Liver (tissue), 9 donors: ENCODE results near the gene SLC25A13. TPM values are rescaled to one million over a fixed set of nuclear protein-coding genes. Genes with fewer than 3 reads are reported as not detected.

ENCODE experiments used
- DNase-seq: peaks from one replicate; pipeline ENCODE4 v3.0.0-alpha.2; 2017; ENCODE audit warnings: low spot score
- H3K27ac ChIP-seq, 2 donors: one replicate each; pipeline ENCODE4 v1.7.0; 2013; ENCODE audit warnings: inconsistent platforms in 2 of 2, low read length in 2 of 2, control low read depth in 1 of 2, low read depth in 1 of 2, mild to moderate bottlenecking in 1 of 2
- H3K27me3 ChIP-seq, 4 donors: one replicate each; pipeline versions ENCODE4 v1.6.1 to v1.7.0; 2013; ENCODE audit warnings: low read length in 3 of 4, inconsistent platforms in 1 of 4, mild to moderate bottlenecking in 1 of 4, moderate library complexity in 1 of 4; ENCODE audit not compliant: control insufficient read depth in 4 of 4, insufficient read depth in 4 of 4
- H3K36me3 ChIP-seq, 4 donors: one replicate each; pipeline versions ENCODE4 v1.6.1 to v1.7.0; 2013; ENCODE audit warnings: low read length in 3 of 4, mild to moderate bottlenecking in 3 of 4, low read depth in 1 of 4, moderate library complexity in 1 of 4; ENCODE audit not compliant: control insufficient read depth in 4 of 4, insufficient read depth in 3 of 4
- H3K4me1 ChIP-seq, 4 donors: one replicate each; pipeline versions ENCODE4 v1.6.1 to v1.7.0; 2013; ENCODE audit warnings: low read length in 3 of 4, mild to moderate bottlenecking in 3 of 4, moderate library complexity in 1 of 4; ENCODE audit not compliant: control insufficient read depth in 4 of 4, insufficient read depth in 4 of 4
- H3K4me3 ChIP-seq, 3 donors: one replicate each; pipeline versions ENCODE4 v1.6.1 to v1.7.0; 2013; ENCODE audit warnings: low read length in 3 of 3, control low read depth in 1 of 3, low read depth in 1 of 3, mild to moderate bottlenecking in 1 of 3
- H3K9ac ChIP-seq, 2 donors: one replicate each; pipeline ENCODE4 v1.7.0; 2013; ENCODE audit warnings: low read length in 2 of 2, mild to moderate bottlenecking in 2 of 2, moderate library complexity in 2 of 2, control low read depth in 1 of 2, low read depth in 1 of 2
- H3K9me3 ChIP-seq, 4 donors: one replicate each; pipeline versions ENCODE4 v1.6.1 to v1.7.0; 2013; ENCODE audit warnings: low read length in 3 of 4; ENCODE audit not compliant: control insufficient read depth in 4 of 4
- EGR1 ChIP-seq, 2 donors: IDR thresholded peaks; 2 replicates each; pipeline ENCODE4 v1.6.1; 2016 to 2018; ENCODE audit warnings: antibody characterized with exemption in 2 of 2, low read depth in 2 of 2
- FOXA1 ChIP-seq: IDR thresholded peaks from 2 replicates; pipeline ENCODE4 v1.6.1; 2016; ENCODE audit warnings: antibody characterized with exemption
- FOXA2 ChIP-seq: IDR thresholded peaks from 2 replicates; pipeline ENCODE4 v1.6.1; 2016; ENCODE audit warnings: antibody characterized with exemption
- HNF4A ChIP-seq, 2 donors: conservative IDR thresholded peaks; 2 replicates each; pipeline ENCODE4 v1.6.1; 2016; ENCODE audit warnings: antibody characterized with exemption in 2 of 2, mild to moderate bottlenecking in 2 of 2
- HNF4G ChIP-seq: IDR thresholded peaks from 2 replicates; pipeline ENCODE4 v1.6.1; 2016; ENCODE audit warnings: antibody characterized with exemption
- JUND ChIP-seq, 2 donors: IDR thresholded peaks; 2 replicates each; pipeline ENCODE4 v1.6.1; 2016; ENCODE audit warnings: antibody characterized with exemption in 2 of 2
- NR2F2 ChIP-seq: IDR thresholded peaks from 2 replicates; pipeline ENCODE4 v1.6.1; 2016; ENCODE audit warnings: antibody characterized with exemption
- RAD21 ChIP-seq, 2 donors: IDR thresholded peaks; 2 replicates each; pipeline ENCODE4 v1.6.1; 2016; ENCODE audit warnings: antibody characterized with exemption in 2 of 2, mild to moderate bottlenecking in 2 of 2
- SP1 ChIP-seq: IDR thresholded peaks from 2 replicates; pipeline ENCODE4 v1.6.1; 2018; ENCODE audit warnings: antibody characterized with exemption, mild to moderate bottlenecking
- TAF1 ChIP-seq: conservative IDR thresholded peaks from 2 replicates; pipeline ENCODE4 v1.6.1; 2016; ENCODE audit warnings: antibody characterized with exemption, mild to moderate bottlenecking
- YY1 ChIP-seq: IDR thresholded peaks from 2 replicates; pipeline ENCODE4 v1.6.1; 2016; ENCODE audit warnings: antibody characterized with exemption, mild to moderate bottlenecking
- WGBS: extraction: QIAGEN DNeasy Blood & Tissue Kit; methylation state at CpG from one replicate; pipeline ENCODE4 v1.1.7; 2013; 5-methylcytosine and 5-hydroxymethylcytosine counted together
- polyA plus RNA-seq, 2 donors: library from polyadenylated mRNA; stranded (reverse) in 1 of 2; unstranded in 1 of 2; fragments of 200-250 nt in 1 of 2; fragments of >200 nt in 1 of 2; fragmentation: Nextera tagmentation in 1 of 2; extraction: Ambion mirVana in 1 of 2; gene quantifications; one replicate each; pipeline versions ENCODE4 v1.2.1 to v1.2.3, GENCODE V29; 2013 to 2015
- total RNA-seq, 2 donors: library from RNA; depleted of rRNA; stranded (reverse); fragments of >200 nt; gene quantifications; one replicate each; pipeline ENCODE4 v1.2.3, GENCODE V29; 2014
- TF ChIP-seq, protein P1 (sequence below): IDR thresholded peaks from 2 replicates; pipeline ENCODE4 v1.6.1; 2016; ENCODE audit warnings: antibody characterized with exemption
- TF ChIP-seq, protein P2 (sequence below): fragments of 150-350 bp; IDR thresholded peaks from 2 replicates; pipeline ENCODE4 v1.5.1; 2017; ENCODE audit warnings: improper control_type of control experiment, low read depth, low read length; ENCODE audit not compliant: missing input control
- TF ChIP-seq, protein P3 (sequence below): IDR thresholded peaks from 2 replicates; pipeline ENCODE4 v1.6.1; 2016; ENCODE audit warnings: antibody characterized with exemption
- TF ChIP-seq, protein P4 (sequence below): IDR thresholded peaks from 2 replicates; pipeline ENCODE4 v1.6.1; 2016; ENCODE audit warnings: antibody characterized with exemption, mild to moderate bottlenecking
- TF ChIP-seq, protein P5 (sequence below): IDR thresholded peaks from 2 replicates; pipeline ENCODE4 v1.6.1; 2016; ENCODE audit warnings: antibody characterized with exemption
- donor health status: healthy.
- donor health status: healthy.
- donor health status: healthy.
- donor health status: healthy.
- donor health status: healthy.

The SLC25A13 gene
- total and polyA plus RNA-seq, 4 donors, result 45.6 to 116 (median 63.9) TPM

DNA sequence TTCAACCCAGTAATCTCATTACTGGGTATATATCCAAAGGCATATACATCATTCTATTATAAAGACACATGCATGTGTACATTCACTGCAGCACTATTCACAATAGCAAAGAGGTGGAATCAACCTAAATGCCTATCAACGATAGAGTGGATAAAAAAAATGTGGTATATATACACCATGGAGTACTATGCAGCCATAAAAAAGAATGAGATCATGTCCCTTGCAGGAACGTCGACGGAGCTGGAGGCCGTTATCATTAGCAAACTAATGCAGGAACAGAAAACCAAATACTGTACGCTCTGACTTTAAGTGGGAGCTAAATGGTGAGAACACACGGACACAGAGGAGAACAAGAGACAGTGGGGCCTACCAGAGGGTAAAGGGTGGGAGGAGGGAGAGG, 105.5 kb downstream of the SLC25A13 start:
- Histone ChIP-seq H3K27ac (no peak overlapping the region), H3K27me3 (no peaks in the 10 kb centered on the region), H3K9ac (no peak overlapping the region), H3K36me3 (peaks cover 0 to 2% (median 0%) of the 10 kb centered on the region in 4 donors), H3K4me1 (peaks cover 0 to 16% (median 3%) of the 10 kb centered on the region in 4 donors), H3K4me3 (no peak overlapping the region), H3K9me3 (no peaks in the 10 kb centered on the region)
- DNase-seq, result no peak
- 98% methylated on average over 7 of the region's 7 CpGs for WGBS
- TF ChIP-seq FOXA2, result no peak
- TF ChIP-seq, protein P1, sequence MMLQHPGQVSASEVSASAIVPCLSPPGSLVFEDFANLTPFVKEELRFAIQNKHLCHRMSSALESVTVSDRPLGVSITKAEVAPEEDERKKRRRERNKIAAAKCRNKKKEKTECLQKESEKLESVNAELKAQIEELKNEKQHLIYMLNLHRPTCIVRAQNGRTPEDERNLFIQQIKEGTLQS, result no peak
- TF ChIP-seq RAD21 (IDR thresholded peaks at IDR 0.05), result no peak
- no peak for TF ChIP-seq SP1
- no peak for TF ChIP-seq FOXA1

DNA sequence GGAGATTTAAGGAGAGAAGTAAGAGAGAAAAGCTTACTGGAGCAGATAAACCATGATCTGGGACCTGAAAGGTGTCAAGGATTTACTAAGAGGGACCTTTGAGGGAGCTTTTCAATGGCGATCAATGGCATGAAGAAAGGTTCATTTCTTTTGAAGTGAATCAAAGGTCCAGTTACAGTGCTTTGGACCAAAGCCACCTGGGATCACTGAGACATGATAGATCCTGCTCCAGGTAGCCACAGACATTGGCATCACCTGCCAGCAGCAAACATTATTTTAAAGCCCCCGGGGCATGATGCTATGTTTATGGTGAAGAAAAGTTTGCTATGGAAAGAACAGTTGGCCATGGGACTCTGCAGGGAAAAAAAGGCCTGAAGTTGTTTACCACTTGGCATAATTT, 109.4 kb downstream of the SLC25A13 start:
- no peak overlapping the region for H3K4me3 ChIP-seq
- H3K9ac ChIP-seq, result no peak overlapping the region
- 63% methylated on average over 2 of the region's 2 CpGs for WGBS
- H3K4me1 ChIP-seq, result peaks cover 0 to 9% (median 4%) of the 10 kb centered on the region in 4 donors
- H3K27me3 ChIP-seq, result no peaks in the 10 kb centered on the region
- no peaks in the 10 kb centered on the region for H3K9me3 ChIP-seq
- H3K36me3 ChIP-seq, result peaks cover 2 to 4% (median 2%) of the 10 kb centered on the region in 4 donors
- DNase-seq, result no peak
- H3K27ac ChIP-seq, result no peak overlapping the region
- TF ChIP-seq NR2F2 (no peak), FOXA2 (no peak), HNF4A (conservative IDR thresholded peaks at IDR 0.05) (no peak), HNF4G (no peak), YY1 (no peak), EGR1 (IDR thresholded peaks at IDR 0.05; ENCODE audit: low read depth in 2 of 2) (no peak), SP1 (no peak), RAD21 (IDR thresholded peaks at IDR 0.05) (no peak), JUND (IDR thresholded peaks at IDR 0.05) (no peak), TAF1 (no peak)
- TF ChIP-seq, protein P2, sequence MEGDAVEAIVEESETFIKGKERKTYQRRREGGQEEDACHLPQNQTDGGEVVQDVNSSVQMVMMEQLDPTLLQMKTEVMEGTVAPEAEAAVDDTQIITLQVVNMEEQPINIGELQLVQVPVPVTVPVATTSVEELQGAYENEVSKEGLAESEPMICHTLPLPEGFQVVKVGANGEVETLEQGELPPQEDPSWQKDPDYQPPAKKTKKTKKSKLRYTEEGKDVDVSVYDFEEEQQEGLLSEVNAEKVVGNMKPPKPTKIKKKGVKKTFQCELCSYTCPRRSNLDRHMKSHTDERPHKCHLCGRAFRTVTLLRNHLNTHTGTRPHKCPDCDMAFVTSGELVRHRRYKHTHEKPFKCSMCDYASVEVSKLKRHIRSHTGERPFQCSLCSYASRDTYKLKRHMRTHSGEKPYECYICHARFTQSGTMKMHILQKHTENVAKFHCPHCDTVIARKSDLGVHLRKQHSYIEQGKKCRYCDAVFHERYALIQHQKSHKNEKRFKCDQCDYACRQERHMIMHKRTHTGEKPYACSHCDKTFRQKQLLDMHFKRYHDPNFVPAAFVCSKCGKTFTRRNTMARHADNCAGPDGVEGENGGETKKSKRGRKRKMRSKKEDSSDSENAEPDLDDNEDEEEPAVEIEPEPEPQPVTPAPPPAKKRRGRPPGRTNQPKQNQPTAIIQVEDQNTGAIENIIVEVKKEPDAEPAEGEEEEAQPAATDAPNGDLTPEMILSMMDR, result no peak
- TF ChIP-seq, protein P3, sequence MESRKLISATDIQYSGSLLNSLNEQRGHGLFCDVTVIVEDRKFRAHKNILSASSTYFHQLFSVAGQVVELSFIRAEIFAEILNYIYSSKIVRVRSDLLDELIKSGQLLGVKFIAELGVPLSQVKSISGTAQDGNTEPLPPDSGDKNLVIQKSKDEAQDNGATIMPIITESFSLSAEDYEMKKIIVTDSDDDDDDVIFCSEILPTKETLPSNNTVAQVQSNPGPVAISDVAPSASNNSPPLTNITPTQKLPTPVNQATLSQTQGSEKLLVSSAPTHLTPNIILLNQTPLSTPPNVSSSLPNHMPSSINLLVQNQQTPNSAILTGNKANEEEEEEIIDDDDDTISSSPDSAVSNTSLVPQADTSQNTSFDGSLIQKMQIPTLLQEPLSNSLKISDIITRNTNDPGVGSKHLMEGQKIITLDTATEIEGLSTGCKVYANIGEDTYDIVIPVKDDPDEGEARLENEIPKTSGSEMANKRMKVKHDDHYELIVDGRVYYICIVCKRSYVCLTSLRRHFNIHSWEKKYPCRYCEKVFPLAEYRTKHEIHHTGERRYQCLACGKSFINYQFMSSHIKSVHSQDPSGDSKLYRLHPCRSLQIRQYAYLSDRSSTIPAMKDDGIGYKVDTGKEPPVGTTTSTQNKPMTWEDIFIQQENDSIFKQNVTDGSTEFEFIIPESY, result no peak
- TF ChIP-seq, protein P4, sequence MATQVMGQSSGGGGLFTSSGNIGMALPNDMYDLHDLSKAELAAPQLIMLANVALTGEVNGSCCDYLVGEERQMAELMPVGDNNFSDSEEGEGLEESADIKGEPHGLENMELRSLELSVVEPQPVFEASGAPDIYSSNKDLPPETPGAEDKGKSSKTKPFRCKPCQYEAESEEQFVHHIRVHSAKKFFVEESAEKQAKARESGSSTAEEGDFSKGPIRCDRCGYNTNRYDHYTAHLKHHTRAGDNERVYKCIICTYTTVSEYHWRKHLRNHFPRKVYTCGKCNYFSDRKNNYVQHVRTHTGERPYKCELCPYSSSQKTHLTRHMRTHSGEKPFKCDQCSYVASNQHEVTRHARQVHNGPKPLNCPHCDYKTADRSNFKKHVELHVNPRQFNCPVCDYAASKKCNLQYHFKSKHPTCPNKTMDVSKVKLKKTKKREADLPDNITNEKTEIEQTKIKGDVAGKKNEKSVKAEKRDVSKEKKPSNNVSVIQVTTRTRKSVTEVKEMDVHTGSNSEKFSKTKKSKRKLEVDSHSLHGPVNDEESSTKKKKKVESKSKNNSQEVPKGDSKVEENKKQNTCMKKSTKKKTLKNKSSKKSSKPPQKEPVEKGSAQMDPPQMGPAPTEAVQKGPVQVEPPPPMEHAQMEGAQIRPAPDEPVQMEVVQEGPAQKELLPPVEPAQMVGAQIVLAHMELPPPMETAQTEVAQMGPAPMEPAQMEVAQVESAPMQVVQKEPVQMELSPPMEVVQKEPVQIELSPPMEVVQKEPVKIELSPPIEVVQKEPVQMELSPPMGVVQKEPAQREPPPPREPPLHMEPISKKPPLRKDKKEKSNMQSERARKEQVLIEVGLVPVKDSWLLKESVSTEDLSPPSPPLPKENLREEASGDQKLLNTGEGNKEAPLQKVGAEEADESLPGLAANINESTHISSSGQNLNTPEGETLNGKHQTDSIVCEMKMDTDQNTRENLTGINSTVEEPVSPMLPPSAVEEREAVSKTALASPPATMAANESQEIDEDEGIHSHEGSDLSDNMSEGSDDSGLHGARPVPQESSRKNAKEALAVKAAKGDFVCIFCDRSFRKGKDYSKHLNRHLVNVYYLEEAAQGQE, result no peak
- TF ChIP-seq, protein P5, sequence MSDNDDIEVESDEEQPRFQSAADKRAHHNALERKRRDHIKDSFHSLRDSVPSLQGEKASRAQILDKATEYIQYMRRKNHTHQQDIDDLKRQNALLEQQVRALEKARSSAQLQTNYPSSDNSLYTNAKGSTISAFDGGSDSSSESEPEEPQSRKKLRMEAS, result no peak
